CD8-positive, alpha-beta memory T cell (primary cell): ENCODE results near the gene STX11. TPM values are rescaled to one million over a fixed set of nuclear protein-coding genes. Genes with fewer than 3 reads are reported as not detected.

Experiments used
- CTCF ChIA-PET: fragments of 350-600 bp; sonication (Branson Sonifier 250); formaldehyde crosslinking; loops from one replicate; lab custom pipeline; 2021; ENCODE audit warnings: antibody characterized with exemption; lab: Charles Lee
- POLR2A ChIA-PET: fragments of 350-600 bp; sonication (Branson Sonifier 250); formaldehyde crosslinking; loops from one replicate; lab custom pipeline; 2021; ENCODE audit warnings: antibody characterized with exemption; lab: Charles Lee
- DNase-seq, 5 donors: peaks; one replicate each; pipeline versions ENCODE4 v3.0.0 to v3.0.0-alpha.2; 2020 to 2022; ENCODE audit warnings: mixed read lengths in 1 of 5
- H3K27ac ChIP-seq: one replicate; pipeline ENCODE4 v1.7.0; 2013; ENCODE audit warnings: low read depth, mild to moderate bottlenecking, low read length, moderate library complexity
- H3K27me3 ChIP-seq: 2 replicates; pipeline ENCODE4 v1.7.0; 2013; ENCODE audit warnings: low read length, mild to moderate bottlenecking; ENCODE audit not compliant: insufficient read depth, poor library complexity, severe bottlenecking
- H3K36me3 ChIP-seq: 2 replicates; pipeline ENCODE4 v1.7.0; 2013; ENCODE audit warnings: mild to moderate bottlenecking, low read length, moderate library complexity; ENCODE audit not compliant: insufficient read depth
- H3K4me1 ChIP-seq: 2 replicates; pipeline ENCODE4 v1.7.0; 2013; ENCODE audit warnings: mild to moderate bottlenecking, low read length, moderate library complexity; ENCODE audit not compliant: insufficient read depth
- H3K4me3 ChIP-seq: 2 replicates; pipeline ENCODE4 v1.7.0; 2013; ENCODE audit warnings: mild to moderate bottlenecking, low read length
- H3K9me3 ChIP-seq: 2 replicates; pipeline ENCODE4 v1.7.0; 2013; ENCODE audit warnings: mild to moderate bottlenecking, low read length
- H3K27ac Mint-ChIP-seq, 8 donors: one replicate each; pipeline ENCODE4 v1.8.0; 2020 to 2021; ENCODE audit warnings: mixed read lengths in 8 of 8, mild to moderate bottlenecking in 6 of 8, inconsistent platforms in 3 of 8, moderate library complexity in 3 of 8
- H3K27me3 Mint-ChIP-seq, 2 donors: one replicate each; pipeline ENCODE4 v1.8.0; 2020 to 2021; ENCODE audit warnings: mixed read lengths in 2 of 2, mild to moderate bottlenecking in 1 of 2, moderate library complexity in 1 of 2
- H3K36me3 Mint-ChIP-seq, 3 donors: one replicate each; pipeline ENCODE4 v1.8.0; 2020 to 2021; ENCODE audit warnings: mixed read lengths in 3 of 3, inconsistent platforms in 1 of 3, mild to moderate bottlenecking in 1 of 3
- H3K4me1 Mint-ChIP-seq, 3 donors: one replicate each; pipeline ENCODE4 v1.8.0; 2020 to 2021; ENCODE audit warnings: mixed read lengths in 3 of 3, inconsistent platforms in 1 of 3, mild to moderate bottlenecking in 1 of 3
- H3K4me3 Mint-ChIP-seq, 7 donors: one replicate each; pipeline ENCODE4 v1.8.0; 2020 to 2021; ENCODE audit warnings: mixed read lengths in 7 of 7, mild to moderate bottlenecking in 6 of 7, moderate library complexity in 4 of 7, inconsistent platforms in 2 of 7
- H3K9me3 Mint-ChIP-seq, 5 donors: one replicate each; pipeline ENCODE4 v1.8.0; 2020 to 2022; ENCODE audit warnings: mixed read lengths in 5 of 5, mild to moderate bottlenecking in 3 of 5, moderate library complexity in 2 of 5, inconsistent platforms in 1 of 5
- polyA plus RNA-seq: library from polyadenylated mRNA; unstranded; fragments of 300-500 nt; fragmentation: Illumina TruSeq; gene quantifications from one replicate; pipeline ENCODE4 v1.2.3, GENCODE V29; 2021
- total RNA-seq, 2 experiments: library from RNA; stranded (reverse); gene quantifications; one replicate each; pipeline ENCODE4 v1.2.3, GENCODE V29; 2021

STX11 gene
- total and polyA plus RNA-seq, 3 experiments from 2014 or later, result 16.7 to 30.0 (median 29.2) TPM

DNA sequence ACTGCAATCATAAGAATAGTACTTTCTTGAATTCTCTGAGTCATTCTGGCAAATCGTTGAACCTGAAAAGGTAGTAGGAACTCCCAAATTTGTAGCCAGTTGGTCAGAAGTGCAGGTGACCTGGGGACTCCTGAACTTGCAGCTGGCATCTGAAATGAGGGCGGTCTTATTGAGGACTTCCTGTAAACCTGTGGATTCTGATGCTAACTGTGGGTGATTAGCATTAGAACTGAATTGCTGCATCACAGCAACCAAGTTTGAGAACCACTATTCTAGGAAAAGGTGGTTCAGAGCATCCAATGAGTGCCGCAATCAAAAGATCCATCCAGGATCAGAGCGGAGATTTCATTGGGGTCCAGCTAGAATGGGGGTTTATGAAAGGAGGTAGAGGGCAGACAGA is 84.6 kb downstream of the STX11 start:
- no peak overlapping the region for H3K27ac Mint-ChIP-seq

More for the DNA sequence above, 84.6 kb downstream of the STX11 start:
- Mint-ChIP-seq H3K4me1 (no peaks in the 10 kb centered on the region), H3K27me3 (no peaks in the 10 kb centered on the region), H3K36me3 (no peaks in the 10 kb centered on the region), H3K9me3 (peaks cover 0 to 3% (median 0%) of the 10 kb centered on the region in 5 donors), H3K4me3 (no peak overlapping the region)
- POLR2A ChIA-PET, result no interaction called here
- CTCF ChIA-PET, result interaction anchor here (1.0 kb wide), 1 partner anchor 10 kb away, joined by 3 read pairs; no protein-coding TSS in a partner anchor
- Histone ChIP-seq H3K27me3 (no peaks in the 10 kb centered on the region), H3K9me3 (no peaks in the 10 kb centered on the region), H3K27ac (no peak overlapping the region), H3K4me1 (no peaks in the 10 kb centered on the region), H3K36me3 (no peaks in the 10 kb centered on the region), H3K4me3 (no peak overlapping the region)
- DNase-seq, result no peak

Other genes with a start within 250 kb of the STX11 start
- 10 to 100 TPM; 17.8 to 18.8 TPM for gene PLAGL1, start 142.3 kb upstream of the STX11 start, total RNA-seq
- 2.3 TPM for gene PLAGL1, start 142.3 kb upstream of the STX11 start, polyA plus RNA-seq
- gene SF3B5, start 54.9 kb upstream of the STX11 start, total RNA-seq, result 100 to 1,000 TPM; 265 TPM
- 390 TPM for gene SF3B5, start 54.9 kb upstream of the STX11 start, polyA plus RNA-seq
- gene UTRN, start 134.8 kb downstream of the STX11 start, total RNA-seq, result 10 to 100 TPM; 42.7 to 42.8 TPM
- gene UTRN, start 134.8 kb downstream of the STX11 start, polyA plus RNA-seq, result 96.8 TPM